ENCODE data around the gene SLC47A2. TPM values are rescaled to one million over a fixed set of nuclear protein-coding genes. Genes with fewer than 3 reads are reported as not detected.

SLC47A2 gene
- total and polyA plus RNA-seq, 7 experiments from 2014 or later = not detected

GRCh38 chr17:19654342-19654886 is 62.0 kb downstream of the SLC47A2 start:
- Histone ChIP-seq H3K27me3 (ENCODE audit: control insufficient read depth in 2 of 2, insufficient read depth in 2 of 2, low read length in 2 of 2) (no peaks in the 10 kb centered on the region), H3K9me3 (ENCODE audit: control insufficient read depth in 2 of 3, low read length in 3 of 3) (no peaks in the 10 kb centered on the region), H3K27ac (ENCODE audit: low read depth, low read length) (no peak overlapping the region), H3K4me1 (ENCODE audit: control insufficient read depth in 2 of 2, insufficient read depth in 2 of 2, low read length in 2 of 2) (peaks cover 0 to 3% of the 10 kb centered on the region in 2 donors), H3K36me3 (ENCODE audit: control insufficient read depth in 2 of 3, insufficient read depth in 3 of 3, low read length in 3 of 3) (peaks cover 0 to 40% (median 6%) of the 10 kb centered on the region in 3 experiments), H3K4me3 (ENCODE audit: low read length) (no peak overlapping the region)
- H3K36me3 Mint-ChIP-seq = peaks cover 24 to 50% (median 39%) of the 10 kb centered on the region in 5 donors
- POLR2A ChIA-PET = no interaction called here
- H3K27me3 Mint-ChIP-seq = no peaks in the 10 kb centered on the region
- CTCF ChIA-PET = interaction anchor here (1.2 kb wide), 1 partner anchor 13 kb away, joined by 3 read pairs; no protein-coding TSS in a partner anchor
- DNase-seq (no peak), ATAC-seq (no peak)
- no peak overlapping the region for H3K27ac Mint-ChIP-seq
- H3K4me1 Mint-ChIP-seq = peaks cover 14 to 51% (median 26%) of the 10 kb centered on the region in 7 donors
- H3K9me3 Mint-ChIP-seq = no peaks in the 10 kb centered on the region
- intact Hi-C loops (cut with micrococcal nuclease) = no loop called here
- H3K4me3 Mint-ChIP-seq = no peak overlapping the region

- ChIA-PET POLR2A (interaction anchor here (0.6 to 1.0 kb wide), 2 partner anchors 110 to 160 kb away, joined by 3 read pairs; no protein-coding TSS in a partner anchor), CTCF (interaction anchor here (0.7 kb wide), 1 partner anchor 88 kb away, joined by 3 read pairs; no protein-coding TSS in a partner anchor)
- Histone ChIP-seq H3K27ac (ENCODE audit: low read depth, low read length) (no peak overlapping the region), H3K4me3 (ENCODE audit: low read length) (no peak overlapping the region), H3K27me3 (ENCODE audit: control insufficient read depth in 2 of 2, insufficient read depth in 2 of 2, low read length in 2 of 2) (no peaks in the 10 kb centered on the region), H3K9me3 (ENCODE audit: control insufficient read depth in 2 of 3, low read length in 3 of 3) (no peaks in the 10 kb centered on the region), H3K4me1 (ENCODE audit: control insufficient read depth in 2 of 2, insufficient read depth in 2 of 2, low read length in 2 of 2) (peaks cover 0 to 6% of the 10 kb centered on the region in 2 donors), H3K36me3 (ENCODE audit: control insufficient read depth in 2 of 3, insufficient read depth in 3 of 3, low read length in 3 of 3) (peaks cover 0 to 45% (median 6%) of the 10 kb centered on the region in 3 experiments)
- H3K9me3 Mint-ChIP-seq = no peaks in the 10 kb centered on the region
- peaks cover 18 to 44% (median 35%) of the 10 kb centered on the region in 5 donors for H3K36me3 Mint-ChIP-seq
- H3K4me1 Mint-ChIP-seq = peaks cover 23 to 60% (median 37%) of the 10 kb centered on the region in 7 donors
- intact Hi-C loops (cut with micrococcal nuclease) = no loop called here
- DNase-seq = no peak
- H3K4me3 Mint-ChIP-seq = no peak overlapping the region
- H3K27ac Mint-ChIP-seq = no peak overlapping the region
- no peak for ATAC-seq
- no peaks in the 10 kb centered on the region for H3K27me3 Mint-ChIP-seq
Observed at GRCh38 chr17:19652595-19652994, 63.8 kb downstream of the SLC47A2 start.

- Mint-ChIP-seq H3K9me3 (no peaks in the 10 kb centered on the region), H3K27me3 (no peaks in the 10 kb centered on the region), H3K4me1 (peaks cover 31 to 64% (median 42%) of the 10 kb centered on the region in 7 donors), H3K36me3 (peaks cover 18 to 40% (median 31%) of the 10 kb centered on the region in 5 donors), H3K27ac (no peak overlapping the region), H3K4me3 (no peak overlapping the region)
- peaks cover 0 to 6% of the 10 kb centered on the region in 2 donors for H3K4me1 ChIP-seq (ENCODE audit: control insufficient read depth in 2 of 2, insufficient read depth in 2 of 2, low read length in 2 of 2)
- H3K36me3 ChIP-seq (ENCODE audit: control insufficient read depth in 2 of 3, insufficient read depth in 3 of 3, low read length in 3 of 3) = peaks cover 0 to 36% (median 6%) of the 10 kb centered on the region in 3 experiments
- no peak overlapping the region for H3K27ac ChIP-seq (ENCODE audit: low read depth, low read length)
- intact Hi-C loops (cut with micrococcal nuclease) = no loop called here
- CTCF ChIA-PET = no interaction called here
- no peaks in the 10 kb centered on the region for H3K9me3 ChIP-seq (ENCODE audit: control insufficient read depth in 2 of 3, low read length in 3 of 3)
- no peak overlapping the region for H3K4me3 ChIP-seq (ENCODE audit: low read length)
- no peak for DNase-seq
- ATAC-seq = no peak
- no peaks in the 10 kb centered on the region for H3K27me3 ChIP-seq (ENCODE audit: control insufficient read depth in 2 of 2, insufficient read depth in 2 of 2, low read length in 2 of 2)
- POLR2A ChIA-PET = interaction anchor here (1.0 kb wide), 1 partner anchor 111 kb away, joined by 3 read pairs; no protein-coding TSS in a partner anchor
Observed at GRCh38 chr17:19651451-19652238, 64.7 kb downstream of the SLC47A2 start.

GRCh38 chr17:19650826-19651225 is 65.6 kb downstream of the SLC47A2 start:
- intact Hi-C loops (cut with micrococcal nuclease) = no loop called here
- H3K9me3 Mint-ChIP-seq = no peaks in the 10 kb centered on the region
- Histone ChIP-seq H3K9me3 (ENCODE audit: control insufficient read depth in 2 of 3, low read length in 3 of 3) (no peaks in the 10 kb centered on the region), H3K27me3 (ENCODE audit: control insufficient read depth in 2 of 2, insufficient read depth in 2 of 2, low read length in 2 of 2) (no peaks in the 10 kb centered on the region), H3K4me3 (ENCODE audit: low read length) (no peak overlapping the region), H3K36me3 (ENCODE audit: control insufficient read depth in 2 of 3, insufficient read depth in 3 of 3, low read length in 3 of 3) (peaks cover 0 to 28% (median 6%) of the 10 kb centered on the region in 3 experiments), H3K27ac (ENCODE audit: low read depth, low read length) (no peak overlapping the region), H3K4me1 (ENCODE audit: control insufficient read depth in 2 of 2, insufficient read depth in 2 of 2, low read length in 2 of 2) (peaks cover 0 to 6% of the 10 kb centered on the region in 2 donors)
- H3K27ac Mint-ChIP-seq = no peak overlapping the region
- no peaks in the 10 kb centered on the region for H3K27me3 Mint-ChIP-seq
- ATAC-seq (no peak), DNase-seq (no peak)
- H3K4me3 Mint-ChIP-seq = peak overlapping the region; percentile 20 to 99 (median 76)
- POLR2A ChIA-PET = no interaction called here
- peaks cover 36 to 58% (median 41%) of the 10 kb centered on the region in 7 donors for H3K4me1 Mint-ChIP-seq
- CTCF ChIA-PET = no interaction called here
- peaks cover 15 to 32% (median 25%) of the 10 kb centered on the region in 5 donors for H3K36me3 Mint-ChIP-seq

- ATAC-seq = no peak
- intact Hi-C loops (cut with micrococcal nuclease) = loop anchor here (2.0 to 10.0 kb wide), 10 partner anchors 73 to 794 kb away; partner anchors contain the start of genes AKAP10 (in 2 of the 2), MAPK7 (in 2 of the 2), B9D1 (in 1 of the 2) and PRPSAP2 (in 1 of the 2)
- peaks cover 0 to 11% (median 0%) of the 10 kb centered on the region in 5 donors for H3K27me3 Mint-ChIP-seq
Observed at GRCh38 chr17:19649274-19649541, 67.2 kb downstream of the SLC47A2 start.

More at GRCh38 chr17:19649274-19649541, 67.2 kb downstream of the SLC47A2 start:
- POLR2A ChIA-PET = interaction anchor here (0.5 to 2.5 kb wide), 11 partner anchors 12 to 328 kb away, joined by 3 to 17 read pairs (median 7); partner anchors contain the start of genes AKAP10, B9D1 and SLC47A1
- peak overlapping the region; percentile 91 to 99 (median 96) for H3K4me3 Mint-ChIP-seq
- CTCF ChIA-PET = interaction anchor here (0.6 to 1.1 kb wide), 2 partner anchors 96 to 361 kb away, joined by 3 to 4 read pairs; no protein-coding TSS in a partner anchor
- H3K36me3 Mint-ChIP-seq = peaks cover 8 to 20% (median 13%) of the 10 kb centered on the region in 5 donors
- peaks cover 0 to 1% (median 0%) of the 10 kb centered on the region in 11 donors for H3K9me3 Mint-ChIP-seq
- Histone ChIP-seq H3K36me3 (ENCODE audit: control insufficient read depth in 2 of 3, insufficient read depth in 3 of 3, low read length in 3 of 3) (peaks cover 0 to 12% (median 0%) of the 10 kb centered on the region in 3 experiments), H3K27ac (ENCODE audit: low read depth, low read length) (peak overlapping the region; percentile 67), H3K27me3 (ENCODE audit: control insufficient read depth in 2 of 2, insufficient read depth in 2 of 2, low read length in 2 of 2) (no peaks in the 10 kb centered on the region), H3K4me1 (ENCODE audit: control insufficient read depth in 2 of 2, insufficient read depth in 2 of 2, low read length in 2 of 2) (peaks cover 0 to 6% of the 10 kb centered on the region in 2 donors), H3K4me3 (ENCODE audit: low read length) (peak overlapping the region; percentile 90), H3K9me3 (ENCODE audit: control insufficient read depth in 2 of 3, low read length in 3 of 3) (no peaks in the 10 kb centered on the region)
- DNase-seq = no peak
- H3K27ac Mint-ChIP-seq = peak overlapping the region; percentile 32 to 98 (median 94)
- H3K4me1 Mint-ChIP-seq = peaks cover 31 to 47% (median 39%) of the 10 kb centered on the region in 7 donors

Measured in naive thymus-derived CD4-positive, alpha-beta T cell (primary cell).